ENCODE results near the gene ATP8B1.
A peak's percentile ranks its signal among the peaks of the same experiment; 100 is the strongest.

The ATP8B1 gene

GRCh38 chr18:57785751-57786437 is 17.2 kb downstream of the ATP8B1 start:
- H3K27ac ChIP-seq (replicated peaks) = no peak overlapping the region
- TF ChIP-seq, protein P1, sequence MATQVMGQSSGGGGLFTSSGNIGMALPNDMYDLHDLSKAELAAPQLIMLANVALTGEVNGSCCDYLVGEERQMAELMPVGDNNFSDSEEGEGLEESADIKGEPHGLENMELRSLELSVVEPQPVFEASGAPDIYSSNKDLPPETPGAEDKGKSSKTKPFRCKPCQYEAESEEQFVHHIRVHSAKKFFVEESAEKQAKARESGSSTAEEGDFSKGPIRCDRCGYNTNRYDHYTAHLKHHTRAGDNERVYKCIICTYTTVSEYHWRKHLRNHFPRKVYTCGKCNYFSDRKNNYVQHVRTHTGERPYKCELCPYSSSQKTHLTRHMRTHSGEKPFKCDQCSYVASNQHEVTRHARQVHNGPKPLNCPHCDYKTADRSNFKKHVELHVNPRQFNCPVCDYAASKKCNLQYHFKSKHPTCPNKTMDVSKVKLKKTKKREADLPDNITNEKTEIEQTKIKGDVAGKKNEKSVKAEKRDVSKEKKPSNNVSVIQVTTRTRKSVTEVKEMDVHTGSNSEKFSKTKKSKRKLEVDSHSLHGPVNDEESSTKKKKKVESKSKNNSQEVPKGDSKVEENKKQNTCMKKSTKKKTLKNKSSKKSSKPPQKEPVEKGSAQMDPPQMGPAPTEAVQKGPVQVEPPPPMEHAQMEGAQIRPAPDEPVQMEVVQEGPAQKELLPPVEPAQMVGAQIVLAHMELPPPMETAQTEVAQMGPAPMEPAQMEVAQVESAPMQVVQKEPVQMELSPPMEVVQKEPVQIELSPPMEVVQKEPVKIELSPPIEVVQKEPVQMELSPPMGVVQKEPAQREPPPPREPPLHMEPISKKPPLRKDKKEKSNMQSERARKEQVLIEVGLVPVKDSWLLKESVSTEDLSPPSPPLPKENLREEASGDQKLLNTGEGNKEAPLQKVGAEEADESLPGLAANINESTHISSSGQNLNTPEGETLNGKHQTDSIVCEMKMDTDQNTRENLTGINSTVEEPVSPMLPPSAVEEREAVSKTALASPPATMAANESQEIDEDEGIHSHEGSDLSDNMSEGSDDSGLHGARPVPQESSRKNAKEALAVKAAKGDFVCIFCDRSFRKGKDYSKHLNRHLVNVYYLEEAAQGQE (IDR thresholded peaks at IDR 0.05; ENCODE audit: insufficient replicate concordance, low read depth) = no peak
- no peak for TF ChIP-seq POLR2AphosphoS5 (IDR thresholded peaks at IDR 0.05; ENCODE audit: low read depth)
- TF ChIP-seq, protein P2, sequence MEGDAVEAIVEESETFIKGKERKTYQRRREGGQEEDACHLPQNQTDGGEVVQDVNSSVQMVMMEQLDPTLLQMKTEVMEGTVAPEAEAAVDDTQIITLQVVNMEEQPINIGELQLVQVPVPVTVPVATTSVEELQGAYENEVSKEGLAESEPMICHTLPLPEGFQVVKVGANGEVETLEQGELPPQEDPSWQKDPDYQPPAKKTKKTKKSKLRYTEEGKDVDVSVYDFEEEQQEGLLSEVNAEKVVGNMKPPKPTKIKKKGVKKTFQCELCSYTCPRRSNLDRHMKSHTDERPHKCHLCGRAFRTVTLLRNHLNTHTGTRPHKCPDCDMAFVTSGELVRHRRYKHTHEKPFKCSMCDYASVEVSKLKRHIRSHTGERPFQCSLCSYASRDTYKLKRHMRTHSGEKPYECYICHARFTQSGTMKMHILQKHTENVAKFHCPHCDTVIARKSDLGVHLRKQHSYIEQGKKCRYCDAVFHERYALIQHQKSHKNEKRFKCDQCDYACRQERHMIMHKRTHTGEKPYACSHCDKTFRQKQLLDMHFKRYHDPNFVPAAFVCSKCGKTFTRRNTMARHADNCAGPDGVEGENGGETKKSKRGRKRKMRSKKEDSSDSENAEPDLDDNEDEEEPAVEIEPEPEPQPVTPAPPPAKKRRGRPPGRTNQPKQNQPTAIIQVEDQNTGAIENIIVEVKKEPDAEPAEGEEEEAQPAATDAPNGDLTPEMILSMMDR (IDR thresholded peaks at IDR 0.05; ENCODE audit: insufficient read depth, low read length) = no peak
- TF ChIP-seq SPI1 (IDR thresholded peaks at IDR 0.05; ENCODE audit: borderline replicate concordance, low read depth) = no peak
- TF ChIP-seq GABPA (IDR thresholded peaks at IDR 0.05; ENCODE audit: low read depth) = no peak
- no peak overlapping the region for H3K4me3 ChIP-seq (replicated peaks; ENCODE audit: insufficient read depth, low read length)
- no peak for DNase-seq (ENCODE audit: low read depth in 1 of 2, low spot score in 1 of 2)
- H3K27me3 ChIP-seq (ENCODE audit: insufficient read depth, poor library complexity, severe bottlenecking) = no peaks in the 10 kb centered on the region

GRCh38 chr18:57784801-57785114 is 18.4 kb downstream of the ATP8B1 start:
- no peak for DNase-seq (ENCODE audit: low read depth in 1 of 2, low spot score in 1 of 2)
- H3K4me3 ChIP-seq (replicated peaks; ENCODE audit: insufficient read depth, low read length) = no peak overlapping the region
- no peaks in the 10 kb centered on the region for H3K27me3 ChIP-seq (ENCODE audit: insufficient read depth, poor library complexity, severe bottlenecking)
- no peak overlapping the region for H3K27ac ChIP-seq (replicated peaks)
- TF ChIP-seq POLR2AphosphoS5 (IDR thresholded peaks at IDR 0.05; ENCODE audit: low read depth) (no peak), GABPA (IDR thresholded peaks at IDR 0.05; ENCODE audit: low read depth) (no peak)
- TF ChIP-seq, protein P2 (IDR thresholded peaks at IDR 0.05; ENCODE audit: insufficient read depth, low read length) = no peak
- TF ChIP-seq, protein P1 (IDR thresholded peaks at IDR 0.05; ENCODE audit: insufficient replicate concordance, low read depth) = no peak

- H3K27me3 ChIP-seq (ENCODE audit: insufficient read depth, poor library complexity, severe bottlenecking) = no peaks in the 10 kb centered on the region
- TF ChIP-seq, protein P2 (IDR thresholded peaks at IDR 0.05; ENCODE audit: insufficient read depth, low read length) = no peak
- TF ChIP-seq GABPA (IDR thresholded peaks at IDR 0.05; ENCODE audit: low read depth) (no peak), SPI1 (IDR thresholded peaks at IDR 0.05; ENCODE audit: borderline replicate concordance, low read depth) (no peak), POLR2AphosphoS5 (IDR thresholded peaks at IDR 0.05; ENCODE audit: low read depth) (no peak)
- TF ChIP-seq, protein P1 (IDR thresholded peaks at IDR 0.05; ENCODE audit: insufficient replicate concordance, low read depth) = no peak
- no peak overlapping the region for H3K27ac ChIP-seq (replicated peaks)
- no peak overlapping the region for H3K4me3 ChIP-seq (replicated peaks; ENCODE audit: insufficient read depth, low read length)
- peak; percentile 47 to 78 for DNase-seq (ENCODE audit: low read depth in 1 of 2, low spot score in 1 of 2)
These were observed 18.9 kb downstream of the ATP8B1 start for GRCh38 chr18:57784034-57784800.
